ENCODE measurements around the gene YDJC. TPM values are rescaled to one million over a fixed set of nuclear protein-coding genes. Genes with fewer than 3 reads are reported as not detected.

Gene YDJC
- total and polyA plus RNA-seq, 9 of the 15 experiments (the other 6 are each of a cell fraction or from before 2014, with no cell fraction given), result 13.5 to 871 (median 164) TPM

DNA sequence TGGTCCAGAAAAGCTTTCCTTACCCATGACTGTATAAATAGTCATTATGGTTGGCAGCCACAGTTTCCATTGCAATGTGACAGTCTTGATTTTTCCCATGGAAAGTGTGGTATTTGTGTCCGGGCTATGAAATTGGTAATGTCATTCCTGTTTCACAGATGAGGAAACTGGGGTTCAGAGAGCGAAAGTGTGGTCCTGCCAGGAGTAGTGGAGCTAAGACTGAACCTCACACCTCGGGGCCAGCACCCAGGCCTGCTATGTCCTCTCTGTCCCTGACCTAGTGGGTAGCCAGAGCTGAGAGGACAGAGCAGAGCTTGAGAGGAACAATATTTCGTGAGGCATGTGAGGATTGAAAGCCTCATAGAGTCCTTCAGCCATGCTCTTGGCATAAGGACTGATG, 1.2 kb upstream of the YDJC start (continued):
- TF ChIP-seq RCOR1 (IDR thresholded peaks at IDR 0.05; ENCODE audit: borderline replicate concordance in 1 of 2, low read depth in 2 of 2, low read length in 2 of 2) (peak in 1 of 2 experiments; percentile 68; a peak in 1 of 4 replicates), CEBPB (tag; IDR thresholded peaks at IDR 0.05) (no peak), HCFC1 (IDR thresholded peaks at IDR 0.05; ENCODE audit: low read depth, low read length) (0 out of 2 replicates have a peak, but pooled peaks have one; percentile 31), ZNF263 (CRISPR knock-in tag; IDR thresholded peaks at IDR 0.05; ENCODE audit: borderline replicate concordance) (no peak), TBL1XR1 (IDR thresholded peaks at IDR 0.05; ENCODE audit: low read length in 2 of 2) (peak in 1 of 2 experiments; percentile 92; a peak in 2 of 4 replicates), TEAD1 (CRISPR knock-in tag; IDR thresholded peaks at IDR 0.05) (no peak), JUN (IDR thresholded peaks at IDR 0.05; ENCODE audit: borderline replicate concordance, low read depth, low read length) (0 out of 2 replicates have a peak, but pooled peaks have one; percentile 53), JUN (CRISPR knock-in tag; IDR thresholded peaks at IDR 0.05; ENCODE audit: borderline replicate concordance) (no peak), ELF1 (tag; IDR thresholded peaks at IDR 0.05) (no peak), SP1 (CRISPR knock-in tag; IDR thresholded peaks at IDR 0.05) (no peak), ZNF586 (CRISPR knock-in tag; conservative IDR thresholded peaks at IDR 0.05) (no peak), ZBTB34 (CRISPR knock-in tag; IDR thresholded peaks at IDR 0.05) (no peak), CHD2 (IDR thresholded peaks at IDR 0.05; ENCODE audit: low read depth, low read length) (0 out of 2 replicates have a peak, but pooled peaks have one; percentile 15), E2F1 (CRISPR knock-in tag; IDR thresholded peaks at IDR 0.05) (peak; percentile 52), RBM15 (IDR thresholded peaks at IDR 0.05; ENCODE audit: insufficient read depth, low read length) (no peak), MTF1 (CRISPR knock-in tag; IDR thresholded peaks at IDR 0.05; ENCODE audit: borderline replicate concordance) (no peak)
- TF ChIP-seq, protein P1, sequence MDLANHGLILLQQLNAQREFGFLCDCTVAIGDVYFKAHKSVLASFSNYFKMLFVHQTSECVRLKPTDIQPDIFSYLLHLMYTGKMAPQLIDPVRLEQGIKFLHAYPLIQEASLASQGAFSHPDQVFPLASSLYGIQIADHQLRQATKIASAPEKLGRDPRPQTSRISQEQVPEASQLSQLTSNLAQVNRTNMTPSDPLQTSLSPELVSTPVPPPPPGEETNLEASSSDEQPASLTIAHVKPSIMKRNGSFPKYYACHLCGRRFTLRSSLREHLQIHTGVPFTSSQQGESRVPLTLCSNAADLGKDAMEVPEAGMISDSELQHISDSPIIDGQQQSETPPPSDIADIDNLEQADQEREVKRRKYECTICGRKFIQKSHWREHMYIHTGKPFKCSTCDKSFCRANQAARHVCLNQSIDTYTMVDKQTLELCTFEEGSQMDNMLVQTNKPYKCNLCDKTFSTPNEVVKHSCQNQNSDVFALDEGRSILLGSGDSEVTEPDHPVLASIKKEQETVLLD (IDR thresholded peaks at IDR 0.05), result no peak
- TF ChIP-seq, protein P2, sequence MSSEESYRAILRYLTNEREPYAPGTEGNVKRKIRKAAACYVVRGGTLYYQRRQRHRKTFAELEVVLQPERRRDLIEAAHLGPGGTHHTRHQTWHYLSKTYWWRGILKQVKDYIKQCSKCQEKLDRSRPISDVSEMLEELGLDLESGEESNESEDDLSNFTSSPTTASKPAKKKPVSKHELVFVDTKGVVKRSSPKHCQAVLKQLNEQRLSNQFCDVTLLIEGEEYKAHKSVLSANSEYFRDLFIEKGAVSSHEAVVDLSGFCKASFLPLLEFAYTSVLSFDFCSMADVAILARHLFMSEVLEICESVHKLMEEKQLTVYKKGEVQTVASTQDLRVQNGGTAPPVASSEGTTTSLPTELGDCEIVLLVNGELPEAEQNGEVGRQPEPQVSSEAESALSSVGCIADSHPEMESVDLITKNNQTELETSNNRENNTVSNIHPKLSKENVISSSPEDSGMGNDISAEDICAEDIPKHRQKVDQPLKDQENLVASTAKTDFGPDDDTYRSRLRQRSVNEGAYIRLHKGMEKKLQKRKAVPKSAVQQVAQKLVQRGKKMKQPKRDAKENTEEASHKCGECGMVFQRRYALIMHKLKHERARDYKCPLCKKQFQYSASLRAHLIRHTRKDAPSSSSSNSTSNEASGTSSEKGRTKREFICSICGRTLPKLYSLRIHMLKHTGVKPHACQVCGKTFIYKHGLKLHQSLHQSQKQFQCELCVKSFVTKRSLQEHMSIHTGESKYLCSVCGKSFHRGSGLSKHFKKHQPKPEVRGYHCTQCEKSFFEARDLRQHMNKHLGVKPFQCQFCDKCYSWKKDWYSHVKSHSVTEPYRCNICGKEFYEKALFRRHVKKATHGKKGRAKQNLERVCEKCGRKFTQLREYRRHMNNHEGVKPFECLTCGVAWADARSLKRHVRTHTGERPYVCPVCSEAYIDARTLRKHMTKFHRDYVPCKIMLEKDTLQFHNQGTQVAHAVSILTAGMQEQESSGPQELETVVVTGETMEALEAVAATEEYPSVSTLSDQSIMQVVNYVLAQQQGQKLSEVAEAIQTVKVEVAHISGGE (CRISPR knock-in tag; IDR thresholded peaks at IDR 0.05), result no peak

Data from K562 (cell line).